PC-9 (cell line): ENCODE measurements around the gene CLSTN1.

ENCODE experiments used
- CTCF ChIP-seq: fragments of 200-600 bp; sonication (generic); conservative IDR thresholded peaks from 2 replicates; pipeline ENCODE4 v1.6.1; 2017; ENCODE audit warnings: mixed run types, antibody characterized with exemption, mild to moderate bottlenecking, moderate library complexity
- EZH2 ChIP-seq: fragments of 200-600 bp; sonication (generic); IDR thresholded peaks from 2 replicates; pipeline ENCODE4 v1.8.0; 2017; ENCODE audit warnings: antibody characterized with exemption, low read depth

GRCh38 chr1:9869831-9870251 lies 46.1 kb upstream of the CLSTN1 start:
- TF ChIP-seq CTCF, result no peak
- no peak for TF ChIP-seq EZH2
